H1 (cell line): Measurements from ENCODE around the gene SMIM17. TPM values are rescaled to one million over a fixed set of nuclear protein-coding genes. Genes with fewer than 3 reads are reported as not detected.

Source experiments
- ATF3 ChIP-seq: IDR thresholded peaks from 2 replicates; pipeline ENCODE4 v1.6.1; 2011; ENCODE audit warnings: low read depth, mild to moderate bottlenecking, low read length; ENCODE audit not compliant: insufficient read depth
- BCL11A ChIP-seq, 2 experiments: IDR thresholded peaks; one replicate each; pipeline ENCODE4 v1.6.1; 2011; ENCODE audit warnings: low read depth in 2 of 2, low read length in 2 of 2, mild to moderate bottlenecking in 2 of 2
- TAF7 ChIP-seq: optimal IDR thresholded peaks from 2 replicates; pipeline ENCODE3; 2011; ENCODE audit warnings: low read depth, mild to moderate bottlenecking, inconsistent platforms, low read length, moderate library complexity, borderline replicate concordance
- polyA plus RNA-seq, 7 experiments: library from polyadenylated mRNA; depleted of rRNA in 3 of 7; stranded (reverse) in 5 of 7; unstranded in 2 of 7; fragments of >200 nt in 5 of 7; fragments of 200-250 nt in 2 of 7; gene quantifications; 1 replicate in 5 of 7; 2 replicates in 1 of 7; 4 replicates in 1 of 7; pipeline versions ENCODE4 v1.2.1 to v1.2.3, GENCODE V29; 2011 to 2013; ENCODE audit warnings: missing spikeins in 2 of 7, mixed read lengths in 2 of 7
- total RNA-seq: library from RNA; stranded (reverse); fragmentation: NEBNext Ultra II Directional; extraction: Animal tissue kit (Norgen Biotek cat#: 25700); gene quantifications from 2 replicates; pipeline ENCODE4 v1.2.1, GENCODE V29; 2021

The SMIM17 gene
- total and polyA plus RNA-seq, 2 of the 8 experiments (the other 6 are each of a cell fraction or from before 2014, with no cell fraction given) = 0.06 TPM; not detected in 1

- TF ChIP-seq ATF3 = no peak
- no peak for TF ChIP-seq TAF7
- TF ChIP-seq BCL11A (IDR thresholded peaks at IDR 0.05; ENCODE audit: low read depth in 2 of 2, low read length in 2 of 2) = no peak
Measured at GRCh38 chr19:56625708-56626107, 17.3 kb upstream of the SMIM17 start (continued).
